ENCODE measurements around the gene ZSCAN29.

The ZSCAN29 gene

DNA sequence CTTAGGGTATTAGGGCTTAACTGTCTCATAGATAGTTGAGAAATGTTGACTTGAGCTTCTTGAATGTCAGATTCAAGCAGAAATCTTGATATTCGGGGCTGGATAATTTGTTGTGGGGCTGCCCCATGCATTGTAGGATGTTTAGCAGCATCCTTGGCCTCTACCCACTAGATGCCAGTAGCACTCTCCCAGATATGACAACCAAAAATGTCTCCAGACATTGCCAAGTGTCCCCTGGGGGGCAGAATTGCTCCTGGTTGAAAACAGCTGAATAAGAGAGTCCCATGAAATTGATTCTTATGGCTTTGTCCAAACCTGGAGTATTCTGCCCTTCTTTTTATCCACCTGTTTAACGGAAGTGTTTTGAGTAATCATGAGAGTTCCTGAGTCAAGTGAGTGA is 24.5 kb downstream of the ZSCAN29 start:
- no peak for DNase-seq

DNA sequence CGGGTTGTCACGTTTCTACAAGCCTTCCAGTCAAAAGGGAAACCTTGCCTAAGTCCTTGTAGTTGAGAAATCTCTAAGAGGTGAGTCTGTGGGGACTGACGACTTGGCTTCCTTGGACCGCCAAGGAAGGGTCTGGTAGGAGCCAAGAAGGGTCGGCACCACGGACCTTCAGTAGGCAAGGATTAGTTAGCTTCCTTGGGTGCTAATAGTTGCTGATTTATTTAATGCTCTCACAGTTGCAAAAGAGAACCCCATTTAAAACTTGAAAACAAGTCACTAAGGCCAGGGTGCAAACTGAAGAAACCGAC is 40.1 kb downstream of the ZSCAN29 start:
- no peak for DNase-seq

DNA sequence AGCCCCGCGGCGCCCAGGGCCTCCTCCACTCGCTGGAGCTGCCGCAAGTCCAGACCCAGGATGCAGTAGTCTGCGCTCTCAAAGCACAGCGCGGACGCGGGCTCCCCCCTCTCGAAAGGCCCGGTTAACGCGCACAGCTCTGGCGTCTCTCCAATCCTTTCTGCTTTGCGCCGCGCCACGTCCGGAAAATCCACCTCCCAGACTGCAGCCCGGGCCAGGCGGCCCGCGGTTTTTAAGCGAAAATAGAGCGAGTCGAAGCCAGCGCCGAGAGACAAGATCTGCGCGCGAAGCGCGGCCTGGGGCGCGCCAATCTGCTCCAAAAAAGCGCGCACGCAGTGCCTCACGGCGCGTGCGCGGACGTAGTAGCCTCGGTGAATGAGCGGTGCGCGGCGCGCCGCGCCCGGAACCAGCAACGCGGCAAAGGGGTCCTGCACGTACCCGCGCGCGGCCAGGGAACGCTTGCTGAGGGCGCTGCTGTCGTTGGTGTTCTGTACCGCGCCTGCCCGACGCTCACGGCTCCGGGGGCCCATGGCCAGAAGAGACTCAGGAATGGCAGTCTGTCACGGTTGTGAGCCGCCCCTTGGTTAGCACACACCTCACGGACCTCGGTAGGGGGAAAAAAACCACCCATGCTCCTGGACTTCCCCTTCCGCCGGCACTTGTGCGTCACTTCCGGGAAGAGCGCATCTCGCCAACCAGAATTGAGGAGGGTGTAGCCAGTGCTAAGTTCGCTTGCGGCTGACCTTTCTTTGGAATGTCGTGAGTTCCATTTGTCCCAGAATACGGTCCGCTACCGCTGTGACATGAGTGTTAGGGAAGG is 40.7 kb downstream of the ZSCAN29 start, which contains the start of gene LCMT2:
LCMT2 (minus strand) TSS at position 614 of the 820 bp plus-strand sequence; CDS start at position 530, 84 bp downstream.
- DNase-seq = peak; percentile 70 to 76

DNA sequence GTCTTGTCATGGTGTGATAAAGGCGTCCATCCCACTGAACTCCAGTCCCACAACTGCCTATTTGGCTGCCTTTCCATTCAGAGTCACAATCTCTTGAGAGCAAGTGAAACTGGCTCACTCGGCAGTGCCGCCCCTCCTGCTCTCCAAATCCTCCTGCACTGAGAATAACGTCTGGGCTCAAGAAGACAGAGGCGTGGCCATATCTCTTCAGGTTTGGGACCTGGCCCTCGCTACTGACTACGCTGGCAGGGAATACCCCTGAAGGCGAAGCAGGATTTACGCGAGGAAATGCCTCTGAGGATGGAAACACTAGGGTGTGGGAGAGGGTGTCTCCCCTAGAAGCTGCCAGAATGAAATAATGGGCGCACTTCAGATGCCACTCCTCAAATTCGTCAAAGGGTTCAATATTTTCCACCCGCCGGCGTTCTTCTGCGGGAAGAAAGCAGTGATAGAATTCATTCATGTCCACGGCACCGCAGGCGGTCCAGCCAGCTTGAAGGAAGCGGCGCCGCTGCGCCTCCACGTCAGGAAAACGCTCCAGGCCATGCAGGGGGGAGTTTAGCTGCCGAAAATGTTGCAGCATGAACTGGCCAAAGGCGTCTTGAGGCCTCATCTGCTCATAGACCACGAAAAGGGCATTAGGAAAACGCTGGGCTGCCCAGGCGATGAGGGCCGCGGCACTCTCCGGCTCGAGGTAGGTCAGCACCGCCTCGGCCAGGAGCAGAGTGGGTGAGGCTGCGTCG is 41.5 kb downstream of the ZSCAN29 start:
- DNase-seq = peak in 1 of 2 experiments; percentile 2

DNA sequence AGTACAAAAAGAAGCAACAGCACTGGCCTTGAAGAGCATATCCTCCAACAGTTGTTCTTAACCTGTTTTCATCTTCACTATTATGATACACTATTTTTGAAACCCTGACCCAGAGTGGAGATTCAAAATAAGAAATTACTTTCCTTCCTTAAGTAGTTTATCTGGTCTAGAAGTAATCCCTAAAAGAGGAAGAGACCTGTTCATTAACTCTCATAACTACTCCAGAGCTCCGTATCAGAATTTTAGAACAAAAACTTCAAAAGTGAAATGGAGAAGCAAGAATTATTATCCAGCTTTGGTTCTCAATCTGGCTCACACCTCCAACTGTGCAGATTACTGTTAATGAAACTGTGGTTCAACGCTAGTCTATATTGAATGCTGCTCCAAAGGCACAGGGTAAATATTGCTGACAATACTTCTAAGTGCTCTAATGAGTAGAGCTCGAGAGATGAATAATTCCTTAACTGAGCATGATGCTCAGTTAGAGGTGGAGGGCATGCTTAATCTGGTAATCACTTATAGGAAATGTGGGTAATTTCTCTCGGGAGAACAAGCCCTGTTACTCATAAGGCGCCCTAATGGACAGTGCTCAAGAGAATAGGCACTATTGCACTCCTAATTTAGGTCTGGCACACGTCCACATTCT is 45.7 kb downstream of the ZSCAN29 start:
- DNase-seq = no peak

DNA sequence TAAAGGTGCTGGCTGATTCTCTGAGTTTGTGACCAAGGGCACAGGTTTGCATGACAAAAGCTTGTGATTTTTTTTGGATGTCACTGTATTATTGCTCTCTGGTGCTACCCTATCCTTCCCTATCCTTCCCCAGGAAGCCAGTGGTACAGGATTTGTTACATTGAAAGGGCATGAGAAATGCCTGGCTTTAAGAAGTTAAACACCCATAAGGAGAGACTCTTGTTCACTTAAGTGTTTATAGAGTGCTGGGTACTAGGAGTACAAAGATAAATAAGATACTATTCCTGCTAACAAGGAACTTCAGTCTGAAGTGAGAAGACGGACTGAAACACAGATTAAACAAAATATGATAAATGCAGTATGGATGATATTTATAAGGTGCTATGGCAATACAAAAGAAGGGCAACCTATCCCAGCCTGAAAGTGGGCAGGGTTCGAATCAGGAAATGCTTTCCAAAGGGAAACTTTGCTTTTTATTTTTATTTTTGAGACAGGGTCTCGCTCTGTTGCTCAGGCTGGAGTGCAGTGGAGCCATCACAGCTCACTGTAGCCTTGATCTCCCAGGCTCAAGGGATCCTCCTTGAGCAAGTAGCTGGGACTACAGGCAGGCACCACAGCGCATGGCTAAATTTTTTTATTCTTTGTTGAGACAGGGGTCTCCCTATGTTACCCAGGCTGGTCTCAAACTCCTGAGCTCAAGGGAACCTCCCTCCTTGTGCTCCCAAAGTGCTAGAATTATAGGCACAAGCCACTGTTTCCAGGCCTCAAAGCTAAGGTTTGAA is 51.7 kb downstream of the ZSCAN29 start:
- no peak for DNase-seq

DNA sequence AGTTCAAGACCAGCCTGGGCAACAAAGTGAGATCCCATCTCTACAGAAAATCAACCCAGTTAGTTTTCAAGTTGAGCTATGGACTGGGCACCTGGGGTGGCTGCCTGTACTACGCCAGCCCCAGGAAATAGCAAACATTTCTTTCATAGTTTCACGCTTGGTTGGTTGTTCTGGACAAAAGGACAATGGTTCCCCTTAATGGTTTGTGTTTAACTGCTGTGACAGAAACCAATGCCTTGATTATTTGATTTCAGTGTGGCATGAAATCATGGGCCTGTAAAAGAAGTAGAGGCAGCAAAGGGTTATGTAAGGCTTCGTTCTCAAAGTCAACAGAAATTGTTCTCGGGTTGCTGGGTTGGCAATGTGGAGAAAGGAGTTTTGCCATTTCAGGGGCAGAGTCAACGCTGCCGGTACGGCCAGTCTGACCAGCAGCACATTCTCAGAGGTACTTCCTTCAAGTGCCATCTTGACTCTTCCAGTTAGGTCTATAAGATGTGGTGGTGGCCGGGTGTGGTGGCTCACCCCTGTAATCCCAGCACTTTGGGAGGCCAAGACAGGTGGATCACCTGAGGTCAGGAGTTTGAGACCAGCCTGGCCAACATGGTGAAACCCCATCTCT is 53.2 kb downstream of the ZSCAN29 start:
- no peak for DNase-seq

DNA sequence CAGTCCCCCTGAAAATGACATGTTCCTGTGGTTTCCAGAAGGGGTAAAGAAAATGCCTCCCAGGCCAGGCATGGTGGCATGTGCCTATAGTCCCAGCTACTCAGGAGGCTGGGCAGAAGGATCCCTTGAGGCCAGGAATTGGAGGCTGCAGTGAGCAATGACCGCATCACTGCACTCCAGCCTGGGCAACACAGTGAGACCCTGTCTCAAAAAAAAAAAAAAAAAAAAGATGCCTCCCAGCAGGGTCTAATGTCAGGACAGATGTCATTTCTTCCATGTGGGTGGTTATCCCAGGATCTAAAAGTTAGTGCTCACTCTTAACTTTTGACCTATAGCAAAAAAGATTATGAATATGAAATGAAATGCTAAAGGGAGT is 53.9 kb downstream of the ZSCAN29 start:
- no peak for DNase-seq

DNA sequence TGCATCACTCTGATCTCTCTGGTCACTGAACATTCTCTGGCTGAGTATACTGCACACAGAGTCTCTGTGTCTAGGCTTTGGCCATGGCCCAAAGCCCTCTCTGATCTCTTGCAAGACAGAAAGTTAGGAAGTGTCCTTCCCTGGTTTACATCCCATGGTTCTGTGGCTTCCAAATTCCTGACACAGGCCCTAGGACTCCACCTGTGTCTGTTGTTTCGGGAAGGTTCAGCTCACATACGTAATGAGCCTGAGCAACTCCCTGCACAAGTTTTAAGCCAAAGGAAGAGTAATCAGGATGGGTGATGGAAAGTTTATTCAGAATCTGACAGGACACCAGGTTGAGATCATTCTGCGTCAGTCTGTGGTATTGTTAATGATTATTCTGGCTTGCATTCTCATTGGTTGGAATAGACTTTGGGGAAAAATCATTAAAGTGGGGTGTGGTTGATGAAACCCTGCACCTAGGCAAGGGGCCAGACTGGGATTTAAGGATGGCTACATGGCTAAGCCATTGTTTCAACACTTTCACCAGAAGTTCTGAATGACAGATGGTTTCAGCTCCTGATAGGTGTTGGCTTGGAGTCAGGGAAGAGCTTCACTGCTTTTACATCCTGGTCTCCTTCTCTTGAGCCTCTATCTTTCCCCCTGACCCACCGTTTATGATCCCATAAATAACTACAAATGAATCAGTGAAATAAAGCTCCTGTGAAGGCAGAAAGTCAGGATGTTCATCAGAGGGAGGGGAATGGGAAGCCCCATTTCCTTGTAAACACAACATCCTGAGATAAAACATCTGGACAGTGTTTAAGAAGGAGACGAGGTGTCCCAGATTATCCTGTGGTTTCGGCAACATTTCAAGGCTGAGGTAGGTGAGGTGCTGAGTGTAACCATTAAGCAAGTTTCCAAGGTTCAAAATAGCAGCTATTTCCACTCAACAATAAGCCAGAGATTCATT is 54.5 kb downstream of the ZSCAN29 start:
- DNase-seq = no peak

DNA sequence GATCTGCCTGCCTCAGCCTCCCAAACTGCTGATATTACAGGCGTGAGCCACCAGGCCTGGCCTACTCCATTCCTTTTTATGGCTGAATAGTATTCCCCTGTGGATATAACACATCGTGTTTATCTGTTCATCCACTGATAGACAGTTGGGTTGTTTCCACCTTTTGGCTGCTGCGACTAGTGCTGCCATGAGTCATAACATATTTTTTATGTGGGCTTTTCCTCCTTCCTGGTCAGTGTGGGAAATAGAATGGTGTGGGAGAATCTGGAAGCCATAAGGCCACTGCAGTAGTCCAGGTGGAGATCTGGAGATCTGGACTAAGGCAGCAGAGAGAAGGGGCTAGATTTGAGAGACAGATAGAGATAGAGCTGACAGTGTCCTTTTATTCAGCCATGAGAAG is 56.7 kb downstream of the ZSCAN29 start:
- no peak for DNase-seq

DNA sequence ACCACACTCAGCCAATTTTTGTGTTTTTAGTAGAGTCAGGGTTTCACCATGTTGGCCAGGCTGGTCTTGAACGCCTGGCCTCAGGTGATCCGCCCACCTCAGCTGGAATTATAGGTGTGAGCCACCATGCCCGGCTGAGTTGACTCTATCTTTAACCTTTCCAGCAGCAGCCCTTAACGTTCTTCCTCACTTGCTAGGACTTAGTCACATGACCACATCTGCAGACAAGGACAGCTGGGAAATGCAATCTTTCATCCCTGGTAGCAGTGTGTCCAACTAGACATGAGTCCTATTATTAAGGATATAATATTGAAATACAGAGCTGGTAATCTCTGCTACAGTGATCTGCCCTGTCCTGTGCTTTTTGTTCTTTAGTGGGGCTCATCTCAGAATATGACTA is 58.5 kb downstream of the ZSCAN29 start:
- no peak for DNase-seq
